HEK293 (cell line): ENCODE results near the gene SLAMF9.

Source experiments
- CTCF ChIA-PET: fragments of 350-600 bp; formaldehyde crosslinking; extraction: SDS; loops from one replicate; lab custom pipeline; 2021; ENCODE audit warnings: antibody characterized with exemption; lab: Yijun Ruan, JAX
- POLR2A ChIA-PET: fragments of 300-600 bp; formaldehyde crosslinking; extraction: SDS; loops from one replicate; lab custom pipeline; 2020; ENCODE audit warnings: antibody characterized with exemption, inconsistent platforms; lab: Yijun Ruan, JAX
- H3K27ac ChIP-seq: fragments of 200-500 bp; sonication (Bioruptor generic); 2 replicates; pipeline ENCODE4 v1.5.1; 2014; ENCODE audit warnings: low read depth, low read length, control low read depth, inconsistent platforms; ENCODE audit errors: extremely low read depth
- H3K36me3 ChIP-seq, 2 experiments: fragments of 200-500 bp in 1 of 2; sonication (Bioruptor generic) in 1 of 2; 1 replicate in 1 of 2; 2 replicates in 1 of 2; pipeline ENCODE4 v1.5.1; 2014 to 2017; ENCODE audit warnings: inconsistent platforms in 2 of 2, low read length in 2 of 2; ENCODE audit not compliant: control insufficient read depth in 2 of 2, insufficient read depth in 1 of 2
- H3K4me1 ChIP-seq: fragments of 200-500 bp; sonication (Bioruptor generic); 2 replicates; pipeline ENCODE4 v1.5.1; 2014; ENCODE audit warnings: mild to moderate bottlenecking, low read length, inconsistent platforms; ENCODE audit not compliant: control insufficient read depth, insufficient read depth
- H3K4me3 ChIP-seq: 2 replicates; pipeline ENCODE4 v1.5.1; 2011; ENCODE audit warnings: low read depth, mild to moderate bottlenecking, control low read depth, low read length, moderate library complexity
- H3K9me3 ChIP-seq: fragments of 200-500 bp; sonication (Bioruptor generic); 2 replicates; pipeline ENCODE4 v1.5.1; 2014; ENCODE audit warnings: low read depth, low read length, inconsistent platforms; ENCODE audit not compliant: control insufficient read depth, insufficient read depth
- BCL11B ChIP-seq: fragments of 450-650 bp; formaldehyde crosslinking; IDR thresholded peaks from 2 replicates; pipeline ENCODE4 v1.5.1; 2016; ENCODE audit warnings: low read depth, missing biosample characterization, missing genetic modification characterization
- MYNN ChIP-seq: fragments of 450-650 bp; formaldehyde crosslinking; IDR thresholded peaks from 2 replicates; pipeline ENCODE4 v1.5.1; 2016; ENCODE audit warnings: missing biosample characterization, missing genetic modification characterization, borderline replicate concordance
- OVOL3 ChIP-seq: fragments of 450-650 bp; formaldehyde crosslinking; IDR thresholded peaks from 2 replicates; pipeline ENCODE4 v1.5.1; 2016; ENCODE audit warnings: missing biosample characterization, missing genetic modification characterization
- RBAK ChIP-seq: fragments of 450-650 bp; formaldehyde crosslinking; IDR thresholded peaks from 2 replicates; pipeline ENCODE4 v1.5.1; 2016; ENCODE audit warnings: missing biosample characterization, missing genetic modification characterization
- SETDB1 ChIP-seq: IDR thresholded peaks from one replicate; pipeline ENCODE4 v1.6.1; 2017; ENCODE audit warnings: mild to moderate bottlenecking, low read length, moderate library complexity, mixed read lengths; ENCODE audit not compliant: insufficient read length
- TCF7L2 ChIP-seq: IDR thresholded peaks from 2 replicates; pipeline ENCODE4 v1.6.1; 2011; ENCODE audit warnings: low read depth, mild to moderate bottlenecking, inconsistent platforms, low read length, moderate library complexity, borderline replicate concordance
- YY2 ChIP-seq: fragments of 450-650 bp; formaldehyde crosslinking; IDR thresholded peaks from 2 replicates; pipeline ENCODE4 v1.5.1; 2016; ENCODE audit warnings: missing biosample characterization, missing genetic modification characterization
- ZBTB17 ChIP-seq: fragments of 450-650 bp; formaldehyde crosslinking; IDR thresholded peaks from 2 replicates; pipeline ENCODE4 v1.5.1; 2016; ENCODE audit warnings: missing biosample characterization, missing genetic modification characterization
- ZNF16 ChIP-seq: fragments of 450-650 bp; formaldehyde crosslinking; IDR thresholded peaks from 2 replicates; pipeline ENCODE4 v1.5.1; 2016; ENCODE audit warnings: low read depth, missing biosample characterization, missing genetic modification characterization
- ZNF169 ChIP-seq: fragments of 450-650 bp; formaldehyde crosslinking; IDR thresholded peaks from 2 replicates; pipeline ENCODE4 v1.5.1; 2016; ENCODE audit warnings: missing biosample characterization, missing genetic modification characterization
- ZNF2 ChIP-seq: fragments of 450-650 bp; formaldehyde crosslinking; IDR thresholded peaks from 2 replicates; pipeline ENCODE4 v1.5.1; 2016; ENCODE audit warnings: missing biosample characterization, missing genetic modification characterization
- ZNF354C ChIP-seq: fragments of 450-650 bp; formaldehyde crosslinking; IDR thresholded peaks from 2 replicates; pipeline ENCODE4 v1.5.1; 2016; ENCODE audit warnings: missing biosample characterization, missing genetic modification characterization, low read depth, borderline replicate concordance
- ZNF529 ChIP-seq: fragments of 450-650 bp; formaldehyde crosslinking; IDR thresholded peaks from 2 replicates; pipeline ENCODE4 v1.5.1; 2017; ENCODE audit warnings: missing genetic modification characterization, missing biosample characterization; ENCODE audit not compliant: insufficient replicate concordance
- ZNF654 ChIP-seq: fragments of 450-650 bp; formaldehyde crosslinking; IDR thresholded peaks from 2 replicates; pipeline ENCODE4 v1.5.1; 2016; ENCODE audit warnings: low read depth, missing biosample characterization, missing genetic modification characterization
- ZXDB ChIP-seq: fragments of 450-650 bp; formaldehyde crosslinking; IDR thresholded peaks from 2 replicates; pipeline ENCODE4 v1.5.1; 2016; ENCODE audit warnings: missing biosample characterization, missing genetic modification characterization
- TF ChIP-seq, protein P1 (sequence below): fragments of 450-650 bp; formaldehyde crosslinking; IDR thresholded peaks from 2 replicates; pipeline ENCODE4 v1.5.1; 2016; ENCODE audit warnings: missing biosample characterization, missing genetic modification characterization
- TF ChIP-seq, protein P2 (sequence below): fragments of 450-650 bp; formaldehyde crosslinking; IDR thresholded peaks from 2 replicates; pipeline ENCODE4 v1.5.1; 2016; ENCODE audit warnings: missing biosample characterization, missing genetic modification characterization
- TF ChIP-seq, protein P3 (sequence below): fragments of 450-650 bp; formaldehyde crosslinking; IDR thresholded peaks from 2 replicates; pipeline ENCODE4 v1.5.1; 2016; ENCODE audit warnings: missing biosample characterization, missing genetic modification characterization, low read depth
- TF ChIP-seq, protein P4 (sequence below): fragments of 450-650 bp; formaldehyde crosslinking; IDR thresholded peaks from 2 replicates; pipeline ENCODE4 v1.5.1; 2016; ENCODE audit warnings: missing biosample characterization, missing genetic modification characterization
- TF ChIP-seq, protein P5 (sequence below): fragments of 450-650 bp; formaldehyde crosslinking; IDR thresholded peaks from 2 replicates; pipeline ENCODE4 v1.5.1; 2017; ENCODE audit warnings: missing biosample characterization, missing genetic modification characterization
- TF ChIP-seq, protein P6 (sequence below): fragments of 450-650 bp; formaldehyde crosslinking; conservative IDR thresholded peaks from 2 replicates; pipeline ENCODE4 v1.5.1; 2016; ENCODE audit warnings: low read depth, missing biosample characterization, missing genetic modification characterization

Gene SLAMF9

DNA sequence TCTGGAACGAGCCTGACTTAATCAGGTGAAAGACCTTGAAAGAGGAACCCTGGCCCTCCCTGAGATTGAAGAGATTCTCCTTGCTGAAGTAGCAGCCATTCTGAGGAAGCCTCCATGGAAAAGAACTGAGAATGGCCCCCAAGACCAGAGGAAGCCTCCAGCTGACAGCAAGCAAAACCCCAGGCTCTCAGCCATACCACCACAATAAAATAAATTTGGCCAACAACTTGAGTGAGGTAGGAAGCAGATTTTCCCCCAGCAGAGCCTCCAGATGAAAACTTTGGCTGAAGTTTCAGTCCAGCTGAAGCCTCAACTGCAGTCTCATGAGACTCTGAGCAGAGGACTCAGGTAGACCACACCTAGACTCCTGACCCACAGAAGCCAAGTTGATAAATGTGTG lies 34.0 kb upstream of the SLAMF9 start:
- POLR2A ChIA-PET = no interaction called here
- Histone ChIP-seq H3K36me3 (no peaks in the 10 kb centered on the region), H3K4me3 (no peak overlapping the region), H3K9me3 (no peaks in the 10 kb centered on the region), H3K4me1 (no peaks in the 10 kb centered on the region), H3K27ac (no peak overlapping the region)
- TF ChIP-seq, protein P1, sequence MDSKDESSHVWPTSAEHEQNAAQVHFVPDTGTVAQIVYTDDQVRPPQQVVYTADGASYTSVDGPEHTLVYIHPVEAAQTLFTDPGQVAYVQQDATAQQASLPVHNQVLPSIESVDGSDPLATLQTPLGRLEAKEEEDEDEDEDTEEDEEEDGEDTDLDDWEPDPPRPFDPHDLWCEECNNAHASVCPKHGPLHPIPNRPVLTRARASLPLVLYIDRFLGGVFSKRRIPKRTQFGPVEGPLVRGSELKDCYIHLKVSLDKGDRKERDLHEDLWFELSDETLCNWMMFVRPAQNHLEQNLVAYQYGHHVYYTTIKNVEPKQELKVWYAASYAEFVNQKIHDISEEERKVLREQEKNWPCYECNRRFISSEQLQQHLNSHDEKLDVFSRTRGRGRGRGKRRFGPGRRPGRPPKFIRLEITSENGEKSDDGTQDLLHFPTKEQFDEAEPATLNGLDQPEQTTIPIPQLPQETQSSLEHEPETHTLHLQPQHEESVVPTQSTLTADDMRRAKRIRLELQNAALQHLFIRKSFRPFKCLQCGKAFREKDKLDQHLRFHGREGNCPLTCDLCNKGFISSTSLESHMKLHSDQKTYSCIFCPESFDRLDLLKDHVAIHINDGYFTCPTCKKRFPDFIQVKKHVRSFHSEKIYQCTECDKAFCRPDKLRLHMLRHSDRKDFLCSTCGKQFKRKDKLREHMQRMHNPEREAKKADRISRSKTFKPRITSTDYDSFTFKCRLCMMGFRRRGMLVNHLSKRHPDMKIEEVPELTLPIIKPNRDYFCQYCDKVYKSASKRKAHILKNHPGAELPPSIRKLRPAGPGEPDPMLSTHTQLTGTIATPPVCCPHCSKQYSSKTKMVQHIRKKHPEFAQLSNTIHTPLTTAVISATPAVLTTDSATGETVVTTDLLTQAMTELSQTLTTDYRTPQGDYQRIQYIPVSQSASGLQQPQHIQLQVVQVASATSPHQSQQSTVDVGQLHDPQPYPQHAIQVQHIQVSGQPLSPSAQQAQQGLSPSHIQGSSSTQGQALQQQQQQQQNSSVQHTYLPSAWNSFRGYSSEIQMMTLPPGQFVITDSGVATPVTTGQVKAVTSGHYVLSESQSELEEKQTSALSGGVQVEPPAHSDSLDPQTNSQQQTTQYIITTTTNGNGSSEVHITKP (tag by site-specific recombination) = no peak
- TF ChIP-seq, protein P2, sequence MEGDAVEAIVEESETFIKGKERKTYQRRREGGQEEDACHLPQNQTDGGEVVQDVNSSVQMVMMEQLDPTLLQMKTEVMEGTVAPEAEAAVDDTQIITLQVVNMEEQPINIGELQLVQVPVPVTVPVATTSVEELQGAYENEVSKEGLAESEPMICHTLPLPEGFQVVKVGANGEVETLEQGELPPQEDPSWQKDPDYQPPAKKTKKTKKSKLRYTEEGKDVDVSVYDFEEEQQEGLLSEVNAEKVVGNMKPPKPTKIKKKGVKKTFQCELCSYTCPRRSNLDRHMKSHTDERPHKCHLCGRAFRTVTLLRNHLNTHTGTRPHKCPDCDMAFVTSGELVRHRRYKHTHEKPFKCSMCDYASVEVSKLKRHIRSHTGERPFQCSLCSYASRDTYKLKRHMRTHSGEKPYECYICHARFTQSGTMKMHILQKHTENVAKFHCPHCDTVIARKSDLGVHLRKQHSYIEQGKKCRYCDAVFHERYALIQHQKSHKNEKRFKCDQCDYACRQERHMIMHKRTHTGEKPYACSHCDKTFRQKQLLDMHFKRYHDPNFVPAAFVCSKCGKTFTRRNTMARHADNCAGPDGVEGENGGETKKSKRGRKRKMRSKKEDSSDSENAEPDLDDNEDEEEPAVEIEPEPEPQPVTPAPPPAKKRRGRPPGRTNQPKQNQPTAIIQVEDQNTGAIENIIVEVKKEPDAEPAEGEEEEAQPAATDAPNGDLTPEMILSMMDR (tag by site-specific recombination) = no peak
- TF ChIP-seq RBAK (tag by site-specific recombination) (no peak), ZNF2 (tag by site-specific recombination) (no peak), ZNF169 (tag by site-specific recombination) (no peak)
- TF ChIP-seq, all 188 proteins: peak for 0
- CTCF ChIA-PET = interaction anchor here (1.8 kb wide), 1 partner anchor 19 kb away, joined by 7 read pairs; no protein-coding TSS in a partner anchor

DNA sequence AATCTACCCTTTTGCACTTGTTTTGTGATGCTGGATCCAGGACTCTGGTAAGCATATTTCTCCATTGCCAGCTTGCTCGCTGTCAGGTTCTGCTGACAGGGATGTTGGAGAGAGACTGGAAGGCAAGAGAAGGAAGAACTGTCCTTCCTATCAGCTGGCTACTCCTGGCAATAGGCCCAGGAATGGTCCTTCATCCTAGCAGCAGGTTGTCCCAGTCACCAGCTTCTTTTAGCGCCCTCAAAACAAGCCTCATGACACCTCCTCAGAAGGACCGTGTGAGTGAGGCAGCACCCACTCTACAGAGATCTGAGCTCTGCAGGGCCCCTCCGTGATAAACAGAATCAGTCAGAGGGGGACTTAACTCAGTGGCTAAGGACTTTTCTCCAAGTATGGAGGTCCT lies 33.1 kb upstream of the SLAMF9 start:
- Histone ChIP-seq H3K4me1 (no peaks in the 10 kb centered on the region), H3K27ac (no peak overlapping the region), H3K9me3 (no peaks in the 10 kb centered on the region), H3K4me3 (no peak overlapping the region), H3K36me3 (no peaks in the 10 kb centered on the region)
- CTCF ChIA-PET = interaction anchor here (1.8 kb wide), 1 partner anchor 20 kb away, joined by 7 read pairs; no protein-coding TSS in a partner anchor
- POLR2A ChIA-PET = no interaction called here
- TF ChIP-seq ZBTB17 (tag by site-specific recombination) = no peak
- TF ChIP-seq, protein P3, sequence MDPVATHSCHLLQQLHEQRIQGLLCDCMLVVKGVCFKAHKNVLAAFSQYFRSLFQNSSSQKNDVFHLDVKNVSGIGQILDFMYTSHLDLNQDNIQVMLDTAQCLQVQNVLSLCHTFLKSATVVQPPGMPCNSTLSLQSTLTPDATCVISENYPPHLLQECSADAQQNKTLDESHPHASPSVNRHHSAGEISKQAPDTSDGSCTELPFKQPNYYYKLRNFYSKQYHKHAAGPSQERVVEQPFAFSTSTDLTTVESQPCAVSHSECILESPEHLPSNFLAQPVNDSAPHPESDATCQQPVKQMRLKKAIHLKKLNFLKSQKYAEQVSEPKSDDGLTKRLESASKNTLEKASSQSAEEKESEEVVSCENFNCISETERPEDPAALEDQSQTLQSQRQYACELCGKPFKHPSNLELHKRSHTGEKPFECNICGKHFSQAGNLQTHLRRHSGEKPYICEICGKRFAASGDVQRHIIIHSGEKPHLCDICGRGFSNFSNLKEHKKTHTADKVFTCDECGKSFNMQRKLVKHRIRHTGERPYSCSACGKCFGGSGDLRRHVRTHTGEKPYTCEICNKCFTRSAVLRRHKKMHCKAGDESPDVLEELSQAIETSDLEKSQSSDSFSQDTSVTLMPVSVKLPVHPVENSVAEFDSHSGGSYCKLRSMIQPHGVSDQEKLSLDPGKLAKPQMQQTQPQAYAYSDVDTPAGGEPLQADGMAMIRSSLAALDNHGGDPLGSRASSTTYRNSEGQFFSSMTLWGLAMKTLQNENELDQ (tag by site-specific recombination) = no peak
- no peak for TF ChIP-seq YY2
- TF ChIP-seq OVOL3 (tag by site-specific recombination) = no peak
- TF ChIP-seq ZNF654 (tag by site-specific recombination) = no peak
- TF ChIP-seq, protein P4, sequence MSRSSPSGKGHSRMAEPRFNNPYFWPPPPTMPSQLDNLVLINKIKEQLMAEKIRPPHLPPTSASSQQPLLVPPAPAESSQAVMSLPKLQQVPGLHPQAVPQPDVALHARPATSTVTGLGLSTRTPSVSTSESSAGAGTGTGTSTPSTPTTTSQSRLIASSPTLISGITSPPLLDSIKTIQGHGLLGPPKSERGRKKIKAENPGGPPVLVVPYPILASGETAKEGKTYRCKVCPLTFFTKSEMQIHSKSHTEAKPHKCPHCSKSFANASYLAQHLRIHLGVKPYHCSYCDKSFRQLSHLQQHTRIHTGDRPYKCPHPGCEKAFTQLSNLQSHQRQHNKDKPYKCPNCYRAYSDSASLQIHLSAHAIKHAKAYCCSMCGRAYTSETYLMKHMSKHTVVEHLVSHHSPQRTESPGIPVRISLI (tag by site-specific recombination) = no peak
- TF ChIP-seq, protein P5, sequence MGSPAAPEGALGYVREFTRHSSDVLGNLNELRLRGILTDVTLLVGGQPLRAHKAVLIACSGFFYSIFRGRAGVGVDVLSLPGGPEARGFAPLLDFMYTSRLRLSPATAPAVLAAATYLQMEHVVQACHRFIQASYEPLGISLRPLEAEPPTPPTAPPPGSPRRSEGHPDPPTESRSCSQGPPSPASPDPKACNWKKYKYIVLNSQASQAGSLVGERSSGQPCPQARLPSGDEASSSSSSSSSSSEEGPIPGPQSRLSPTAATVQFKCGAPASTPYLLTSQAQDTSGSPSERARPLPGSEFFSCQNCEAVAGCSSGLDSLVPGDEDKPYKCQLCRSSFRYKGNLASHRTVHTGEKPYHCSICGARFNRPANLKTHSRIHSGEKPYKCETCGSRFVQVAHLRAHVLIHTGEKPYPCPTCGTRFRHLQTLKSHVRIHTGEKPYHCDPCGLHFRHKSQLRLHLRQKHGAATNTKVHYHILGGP = no peak
- no peak for TF ChIP-seq MYNN
- no peak for TF ChIP-seq SETDB1
- TF ChIP-seq, protein P6, sequence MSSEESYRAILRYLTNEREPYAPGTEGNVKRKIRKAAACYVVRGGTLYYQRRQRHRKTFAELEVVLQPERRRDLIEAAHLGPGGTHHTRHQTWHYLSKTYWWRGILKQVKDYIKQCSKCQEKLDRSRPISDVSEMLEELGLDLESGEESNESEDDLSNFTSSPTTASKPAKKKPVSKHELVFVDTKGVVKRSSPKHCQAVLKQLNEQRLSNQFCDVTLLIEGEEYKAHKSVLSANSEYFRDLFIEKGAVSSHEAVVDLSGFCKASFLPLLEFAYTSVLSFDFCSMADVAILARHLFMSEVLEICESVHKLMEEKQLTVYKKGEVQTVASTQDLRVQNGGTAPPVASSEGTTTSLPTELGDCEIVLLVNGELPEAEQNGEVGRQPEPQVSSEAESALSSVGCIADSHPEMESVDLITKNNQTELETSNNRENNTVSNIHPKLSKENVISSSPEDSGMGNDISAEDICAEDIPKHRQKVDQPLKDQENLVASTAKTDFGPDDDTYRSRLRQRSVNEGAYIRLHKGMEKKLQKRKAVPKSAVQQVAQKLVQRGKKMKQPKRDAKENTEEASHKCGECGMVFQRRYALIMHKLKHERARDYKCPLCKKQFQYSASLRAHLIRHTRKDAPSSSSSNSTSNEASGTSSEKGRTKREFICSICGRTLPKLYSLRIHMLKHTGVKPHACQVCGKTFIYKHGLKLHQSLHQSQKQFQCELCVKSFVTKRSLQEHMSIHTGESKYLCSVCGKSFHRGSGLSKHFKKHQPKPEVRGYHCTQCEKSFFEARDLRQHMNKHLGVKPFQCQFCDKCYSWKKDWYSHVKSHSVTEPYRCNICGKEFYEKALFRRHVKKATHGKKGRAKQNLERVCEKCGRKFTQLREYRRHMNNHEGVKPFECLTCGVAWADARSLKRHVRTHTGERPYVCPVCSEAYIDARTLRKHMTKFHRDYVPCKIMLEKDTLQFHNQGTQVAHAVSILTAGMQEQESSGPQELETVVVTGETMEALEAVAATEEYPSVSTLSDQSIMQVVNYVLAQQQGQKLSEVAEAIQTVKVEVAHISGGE (tag by site-specific recombination) = no peak
- no peak for TF ChIP-seq ZNF16 (tag by site-specific recombination)
- no peak for TF ChIP-seq TCF7L2
- no peak for TF ChIP-seq ZXDB (tag by site-specific recombination)
- TF ChIP-seq ZNF354C = no peak
- TF ChIP-seq BCL11B (tag by site-specific recombination) = no peak
- TF ChIP-seq ZNF529 (tag by site-specific recombination) = no peak
